ENCODE measurements around the gene GBE1. TPM values are rescaled to one million over a fixed set of nuclear protein-coding genes. Genes with fewer than 3 reads are reported as not detected.

The GBE1 gene
- total RNA-seq, 2 experiments from 2014 or later: 3.7 to 4.4 TPM

DNA sequence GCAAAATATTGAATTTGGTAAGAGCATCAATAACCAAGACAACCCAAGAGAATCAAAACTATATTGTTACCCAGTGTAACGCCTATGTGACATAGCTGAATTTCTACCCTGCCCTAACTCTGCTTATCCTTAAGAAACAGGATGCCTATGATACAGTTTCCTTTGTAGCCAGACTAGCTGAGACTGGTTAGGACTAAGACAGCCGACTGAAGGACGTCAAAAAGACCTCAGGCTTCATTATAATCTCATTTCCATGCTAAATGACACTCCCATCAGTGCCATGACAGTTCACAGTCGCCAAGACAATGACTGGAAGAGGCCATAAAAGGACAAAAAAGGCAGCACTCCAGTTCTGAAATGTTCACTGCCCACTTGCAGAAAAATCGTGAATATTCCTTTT is 66.8 kb downstream of the GBE1 start:
- DNase-seq: no peak
- H3K27me3 ChIP-seq (ENCODE audit: control insufficient read depth in 1 of 2, insufficient read depth in 2 of 2, low read length in 2 of 2): no peaks in the 10 kb centered on the region

DNA sequence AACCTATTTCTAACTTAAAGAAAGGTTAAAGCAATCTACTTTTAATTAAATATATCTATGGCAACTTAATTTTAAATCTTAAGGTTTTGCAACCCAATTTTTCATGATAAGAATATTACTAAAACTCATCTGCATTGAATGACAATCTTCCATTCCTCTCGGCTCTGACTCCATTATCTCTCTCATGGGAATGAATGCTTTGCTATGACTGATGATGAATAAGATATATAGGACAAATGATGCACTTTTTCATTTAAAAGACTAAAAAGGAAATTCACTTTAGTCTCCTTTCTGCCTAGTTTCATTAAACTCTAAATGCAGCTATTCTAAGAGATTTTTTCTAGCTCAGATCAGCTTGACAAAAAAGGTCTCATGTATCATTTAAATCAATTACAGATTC is 68.7 kb downstream of the GBE1 start:
- no peaks in the 10 kb centered on the region for H3K36me3 Mint-ChIP-seq (ENCODE audit: low read depth)
- no peak for DNase-seq
- no peaks in the 10 kb centered on the region for H3K27me3 ChIP-seq (ENCODE audit: control insufficient read depth in 1 of 2, insufficient read depth in 2 of 2, low read length in 2 of 2)
- no peaks in the 10 kb centered on the region for H3K9me3 ChIP-seq (ENCODE audit: control insufficient read depth in 1 of 2, insufficient read depth in 1 of 2, low read length in 2 of 2)
- intact Hi-C loops (cut with DNase I, micrococcal nuclease): no loop called here
- no peak overlapping the region for H3K4me3 ChIP-seq (ENCODE audit: low read length)
- TF ChIP-seq, protein P1, sequence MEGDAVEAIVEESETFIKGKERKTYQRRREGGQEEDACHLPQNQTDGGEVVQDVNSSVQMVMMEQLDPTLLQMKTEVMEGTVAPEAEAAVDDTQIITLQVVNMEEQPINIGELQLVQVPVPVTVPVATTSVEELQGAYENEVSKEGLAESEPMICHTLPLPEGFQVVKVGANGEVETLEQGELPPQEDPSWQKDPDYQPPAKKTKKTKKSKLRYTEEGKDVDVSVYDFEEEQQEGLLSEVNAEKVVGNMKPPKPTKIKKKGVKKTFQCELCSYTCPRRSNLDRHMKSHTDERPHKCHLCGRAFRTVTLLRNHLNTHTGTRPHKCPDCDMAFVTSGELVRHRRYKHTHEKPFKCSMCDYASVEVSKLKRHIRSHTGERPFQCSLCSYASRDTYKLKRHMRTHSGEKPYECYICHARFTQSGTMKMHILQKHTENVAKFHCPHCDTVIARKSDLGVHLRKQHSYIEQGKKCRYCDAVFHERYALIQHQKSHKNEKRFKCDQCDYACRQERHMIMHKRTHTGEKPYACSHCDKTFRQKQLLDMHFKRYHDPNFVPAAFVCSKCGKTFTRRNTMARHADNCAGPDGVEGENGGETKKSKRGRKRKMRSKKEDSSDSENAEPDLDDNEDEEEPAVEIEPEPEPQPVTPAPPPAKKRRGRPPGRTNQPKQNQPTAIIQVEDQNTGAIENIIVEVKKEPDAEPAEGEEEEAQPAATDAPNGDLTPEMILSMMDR (IDR thresholded peaks at IDR 0.05): no peak
- no peak for ATAC-seq (ENCODE audit: poor library complexity)
- no peaks in the 10 kb centered on the region for H3K4me1 Mint-ChIP-seq (ENCODE audit: low read depth)
- H3K27me3 Mint-ChIP-seq: no peaks in the 10 kb centered on the region
- H3K4me1 ChIP-seq (ENCODE audit: insufficient read depth, low read length): no peaks in the 10 kb centered on the region
- no peak overlapping the region for H3K27ac ChIP-seq (ENCODE audit: low read depth in 1 of 2, low read length in 2 of 2)
- no peaks in the 10 kb centered on the region for H3K36me3 ChIP-seq (ENCODE audit: insufficient read depth, low read length)
- ChIA-PET POLR2A (no interaction called here), CTCF (no interaction called here)
- no peak overlapping the region for H3K4me3 Mint-ChIP-seq
- no peaks in the 10 kb centered on the region for H3K9me3 Mint-ChIP-seq
- H3K27ac Mint-ChIP-seq: no peak overlapping the region

More for the DNA sequence above, 66.8 kb downstream of the GBE1 start:
- Histone ChIP-seq H3K9me3 (ENCODE audit: control insufficient read depth in 1 of 2, insufficient read depth in 1 of 2, low read length in 2 of 2) (no peaks in the 10 kb centered on the region), H3K4me1 (ENCODE audit: insufficient read depth, low read length) (no peaks in the 10 kb centered on the region), H3K4me3 (ENCODE audit: low read length) (no peak overlapping the region), H3K36me3 (ENCODE audit: insufficient read depth, low read length) (no peaks in the 10 kb centered on the region), H3K27ac (ENCODE audit: low read depth in 1 of 2, low read length in 2 of 2) (no peak overlapping the region)
- Mint-ChIP-seq H3K27ac (no peak overlapping the region), H3K4me3 (no peak overlapping the region), H3K9me3 (no peaks in the 10 kb centered on the region), H3K36me3 (ENCODE audit: low read depth) (peaks cover 8% of the 10 kb centered on the region), H3K4me1 (ENCODE audit: low read depth) (no peaks in the 10 kb centered on the region), H3K27me3 (no peaks in the 10 kb centered on the region)
- TF ChIP-seq, protein P1 (IDR thresholded peaks at IDR 0.05): no peak
- intact Hi-C loops (cut with DNase I, micrococcal nuclease): no loop called here
- no peak for ATAC-seq (ENCODE audit: poor library complexity)
- ChIA-PET POLR2A (no interaction called here), CTCF (no interaction called here)

DNA sequence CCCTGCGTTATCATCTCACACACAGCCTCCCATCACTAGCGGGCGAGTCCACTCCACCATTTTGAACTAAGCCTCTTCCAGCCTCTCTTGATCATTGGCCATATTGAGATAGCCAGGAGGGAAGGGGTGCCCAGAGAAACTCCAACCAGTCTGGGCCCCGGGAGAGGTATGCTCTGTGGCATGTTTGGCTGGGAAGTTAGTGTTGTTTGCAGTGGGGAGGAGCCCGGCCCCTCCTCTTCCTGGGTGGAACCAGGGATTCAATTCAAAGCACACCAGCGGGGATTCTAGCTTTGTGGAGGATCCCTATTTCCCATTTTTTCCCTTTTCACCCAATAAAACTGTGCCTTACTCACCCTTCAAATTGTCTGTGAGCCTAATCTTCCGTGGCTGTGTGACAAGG is 71.8 kb downstream of the GBE1 start:
- ATAC-seq (ENCODE audit: poor library complexity) (no peak), DNase-seq (no peak)
- Mint-ChIP-seq H3K27me3 (no peaks in the 10 kb centered on the region), H3K9me3 (no peaks in the 10 kb centered on the region), H3K36me3 (ENCODE audit: low read depth) (peaks cover 4% of the 10 kb centered on the region), H3K4me1 (ENCODE audit: low read depth) (no peaks in the 10 kb centered on the region), H3K4me3 (no peak overlapping the region), H3K27ac (no peak overlapping the region)
- no peaks in the 10 kb centered on the region for H3K4me1 ChIP-seq (ENCODE audit: insufficient read depth, low read length)
- no peaks in the 10 kb centered on the region for H3K27me3 ChIP-seq (ENCODE audit: control insufficient read depth in 1 of 2, insufficient read depth in 2 of 2, low read length in 2 of 2)
- H3K9me3 ChIP-seq (ENCODE audit: control insufficient read depth in 1 of 2, insufficient read depth in 1 of 2, low read length in 2 of 2): no peaks in the 10 kb centered on the region
- TF ChIP-seq, protein P1 (IDR thresholded peaks at IDR 0.05): no peak
- intact Hi-C loops (cut with DNase I, micrococcal nuclease): no loop called here
- ChIA-PET POLR2A (no interaction called here), CTCF (no interaction called here)
- H3K36me3 ChIP-seq (ENCODE audit: insufficient read depth, low read length): no peaks in the 10 kb centered on the region
- H3K4me3 ChIP-seq (ENCODE audit: low read length): no peak overlapping the region
- H3K27ac ChIP-seq (ENCODE audit: low read depth in 1 of 2, low read length in 2 of 2): no peak overlapping the region
